Measurements from ENCODE around the gene ADAMTSL1.
"Not testable (repeated sequence)": the region's sequence is repeated elsewhere in the genome, so short reads cannot be mapped to it uniquely, and the experiment has no call there.

The ADAMTSL1 gene

GRCh38 chr9:18925880-18926279 lies 451.9 kb downstream of the ADAMTSL1 start:
- TF ChIP-seq, protein P1, sequence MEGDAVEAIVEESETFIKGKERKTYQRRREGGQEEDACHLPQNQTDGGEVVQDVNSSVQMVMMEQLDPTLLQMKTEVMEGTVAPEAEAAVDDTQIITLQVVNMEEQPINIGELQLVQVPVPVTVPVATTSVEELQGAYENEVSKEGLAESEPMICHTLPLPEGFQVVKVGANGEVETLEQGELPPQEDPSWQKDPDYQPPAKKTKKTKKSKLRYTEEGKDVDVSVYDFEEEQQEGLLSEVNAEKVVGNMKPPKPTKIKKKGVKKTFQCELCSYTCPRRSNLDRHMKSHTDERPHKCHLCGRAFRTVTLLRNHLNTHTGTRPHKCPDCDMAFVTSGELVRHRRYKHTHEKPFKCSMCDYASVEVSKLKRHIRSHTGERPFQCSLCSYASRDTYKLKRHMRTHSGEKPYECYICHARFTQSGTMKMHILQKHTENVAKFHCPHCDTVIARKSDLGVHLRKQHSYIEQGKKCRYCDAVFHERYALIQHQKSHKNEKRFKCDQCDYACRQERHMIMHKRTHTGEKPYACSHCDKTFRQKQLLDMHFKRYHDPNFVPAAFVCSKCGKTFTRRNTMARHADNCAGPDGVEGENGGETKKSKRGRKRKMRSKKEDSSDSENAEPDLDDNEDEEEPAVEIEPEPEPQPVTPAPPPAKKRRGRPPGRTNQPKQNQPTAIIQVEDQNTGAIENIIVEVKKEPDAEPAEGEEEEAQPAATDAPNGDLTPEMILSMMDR (IDR thresholded peaks at IDR 0.05; ENCODE audit: borderline replicate concordance, control extremely low read depth, extremely low read depth, insufficient read depth, missing control alignments), result no peak
- DNase-seq (ENCODE audit: low spot score), result no peak
- in situ Hi-C loops (cut with MboI; ENCODE audit: low sequenced_read_pairs, unreplicated experiment), result no loop called here

DNA sequence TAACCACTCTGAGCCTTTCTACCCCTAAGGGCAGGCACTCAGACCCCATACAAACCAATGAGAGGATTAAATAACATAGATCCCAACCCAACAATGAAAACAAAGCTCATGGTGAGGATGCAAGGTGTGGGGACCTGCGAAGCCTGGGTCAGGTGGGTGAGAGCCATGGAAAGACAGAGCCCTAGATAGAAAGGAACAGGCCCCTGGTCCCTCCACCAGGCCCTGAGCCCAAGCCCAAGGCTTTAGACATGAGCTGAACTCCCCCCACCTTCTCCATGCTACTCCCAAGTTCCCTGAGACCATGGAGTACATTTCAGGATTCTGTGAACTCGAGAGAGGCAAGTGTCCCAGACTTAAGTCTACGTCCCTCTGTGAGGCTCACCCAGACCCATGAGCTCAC lies 452.6 kb downstream of the ADAMTSL1 start:
- TF ChIP-seq, protein P1 (IDR thresholded peaks at IDR 0.05; ENCODE audit: borderline replicate concordance, control extremely low read depth, extremely low read depth, insufficient read depth, missing control alignments), result no peak
- no peak for DNase-seq (ENCODE audit: low spot score)
- in situ Hi-C loops (cut with MboI; ENCODE audit: low sequenced_read_pairs, unreplicated experiment), result no loop called here

GRCh38 chr9:18928711-18929110 lies 454.8 kb downstream of the ADAMTSL1 start:
- in situ Hi-C loops (cut with MboI; ENCODE audit: low sequenced_read_pairs, unreplicated experiment), result no loop called here
- no peak for DNase-seq (ENCODE audit: low spot score)
- TF ChIP-seq, protein P1 (IDR thresholded peaks at IDR 0.05; ENCODE audit: borderline replicate concordance, control extremely low read depth, extremely low read depth, insufficient read depth, missing control alignments), result no peak

DNA sequence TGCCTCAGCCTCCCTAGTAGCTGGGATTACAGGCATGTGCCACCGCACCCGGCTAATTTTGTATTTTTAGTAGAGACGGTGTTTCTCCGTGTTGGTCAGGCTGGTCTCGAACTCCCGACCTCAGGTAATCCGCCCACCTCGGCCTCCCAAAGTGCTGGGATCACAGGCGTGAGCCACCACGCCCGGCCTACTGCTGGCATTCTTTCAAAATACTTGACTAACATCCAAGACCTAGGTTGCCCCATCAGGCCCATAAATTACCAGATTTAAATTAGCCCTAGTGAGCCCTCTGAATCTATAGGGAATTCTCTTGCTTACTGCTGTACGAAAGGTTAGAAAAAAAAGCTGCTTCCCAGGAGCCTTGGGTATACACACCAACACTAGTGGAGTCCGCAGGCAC lies 456.7 kb downstream of the ADAMTSL1 start:
- DNase-seq (ENCODE audit: low spot score); in situ Hi-C loops (cut with MboI; ENCODE audit: low sequenced_read_pairs, unreplicated experiment): not testable (repeated sequence)

DNA sequence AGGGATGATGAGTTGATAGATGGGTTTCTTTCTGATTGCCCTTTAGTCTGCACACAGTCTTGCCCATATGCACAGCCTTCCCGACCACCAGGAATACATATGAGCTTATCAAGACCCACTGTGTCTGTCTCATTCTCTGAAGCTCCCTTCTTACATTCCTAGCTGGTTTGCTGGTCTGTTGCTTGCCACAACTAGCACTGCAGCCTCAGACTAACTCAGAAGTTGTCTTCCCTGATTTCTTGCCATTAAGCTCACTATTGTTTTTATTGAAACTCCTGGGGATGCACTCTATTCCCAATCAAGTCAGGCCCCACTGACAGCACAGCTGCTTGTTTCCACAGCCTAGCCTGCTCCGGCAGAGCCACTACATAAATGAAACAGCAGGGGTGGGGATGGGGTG lies 461.6 kb downstream of the ADAMTSL1 start:
- TF ChIP-seq, protein P1 (IDR thresholded peaks at IDR 0.05; ENCODE audit: borderline replicate concordance, control extremely low read depth, extremely low read depth, insufficient read depth, missing control alignments), result no peak
- in situ Hi-C loops (cut with MboI; ENCODE audit: low sequenced_read_pairs, unreplicated experiment), result no loop called here
- no peak for DNase-seq (ENCODE audit: low spot score)

DNA sequence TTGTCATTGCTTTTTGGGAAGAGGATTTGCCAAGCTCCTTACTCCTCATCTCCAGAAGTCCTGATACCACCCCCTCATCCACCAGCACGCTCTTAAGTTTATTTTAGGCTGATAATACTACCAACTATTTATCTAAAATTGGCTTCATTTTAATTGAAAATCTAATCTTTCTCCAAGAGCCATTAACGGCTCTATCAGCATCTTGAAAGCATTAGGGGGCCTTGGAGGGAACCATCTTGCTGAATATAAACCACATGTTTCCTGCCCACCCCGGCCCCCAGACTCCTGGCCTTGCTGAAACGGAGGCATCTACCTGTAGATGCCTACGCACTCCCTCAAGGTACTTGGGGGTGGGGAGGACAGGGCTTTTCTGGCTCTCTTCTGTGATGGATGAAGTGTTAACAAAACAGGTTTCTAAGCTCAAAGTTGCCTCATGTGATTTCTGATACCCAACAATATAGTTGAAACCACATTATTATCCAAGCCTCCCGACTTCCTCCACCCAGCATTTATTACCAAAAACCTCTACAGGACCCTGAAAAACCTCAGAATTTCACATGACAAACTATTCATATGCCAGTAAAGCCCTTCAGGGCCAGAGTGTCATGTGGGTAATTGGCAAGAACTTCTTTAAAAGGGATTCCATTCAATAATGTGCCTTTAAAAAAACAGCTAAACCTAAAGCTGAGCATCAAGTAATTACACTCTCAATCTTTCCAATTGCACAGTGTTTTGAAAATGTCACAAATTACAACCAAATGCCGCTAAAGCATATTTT lies 462.3 kb downstream of the ADAMTSL1 start:
- TF ChIP-seq, protein P1 (IDR thresholded peaks at IDR 0.05; ENCODE audit: borderline replicate concordance, control extremely low read depth, extremely low read depth, insufficient read depth, missing control alignments), result no peak
- in situ Hi-C loops (cut with MboI; ENCODE audit: low sequenced_read_pairs, unreplicated experiment), result no loop called here
- no peak for DNase-seq (ENCODE audit: low spot score)

DNA sequence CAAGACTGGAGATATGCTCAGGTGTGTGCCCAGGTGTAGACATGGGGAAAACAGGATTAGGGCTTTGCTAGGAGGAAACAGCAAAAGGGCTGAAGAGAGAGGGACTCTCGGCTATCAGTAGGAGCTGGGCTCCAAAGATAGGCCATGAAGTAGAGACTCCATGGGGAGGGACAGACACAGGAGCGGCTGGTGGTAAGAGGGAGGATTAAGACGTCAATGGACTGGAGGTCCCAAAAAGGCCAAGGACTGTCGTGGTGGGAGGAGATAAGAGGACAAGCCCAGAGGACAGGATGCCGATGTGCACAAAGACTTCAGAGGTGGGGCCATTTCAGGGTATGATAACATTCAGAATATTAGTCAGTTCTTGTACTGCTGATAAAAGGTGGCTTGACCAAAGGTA lies 466.0 kb downstream of the ADAMTSL1 start:
- TF ChIP-seq, protein P1 (IDR thresholded peaks at IDR 0.05; ENCODE audit: borderline replicate concordance, control extremely low read depth, extremely low read depth, insufficient read depth, missing control alignments), result no peak
- no peak for DNase-seq (ENCODE audit: low spot score)
- in situ Hi-C loops (cut with MboI; ENCODE audit: low sequenced_read_pairs, unreplicated experiment), result no loop called here
